GM15510 (cell line): ENCODE results near the gene RAB7B.

Source experiments
- POLR2A ChIP-seq: IDR thresholded peaks from 3 replicates; pipeline ENCODE4 v1.6.1; 2011; ENCODE audit warnings: borderline replicate concordance; ENCODE audit not compliant: insufficient read length; ENCODE audit errors: extremely low read depth

The RAB7B gene

DNA sequence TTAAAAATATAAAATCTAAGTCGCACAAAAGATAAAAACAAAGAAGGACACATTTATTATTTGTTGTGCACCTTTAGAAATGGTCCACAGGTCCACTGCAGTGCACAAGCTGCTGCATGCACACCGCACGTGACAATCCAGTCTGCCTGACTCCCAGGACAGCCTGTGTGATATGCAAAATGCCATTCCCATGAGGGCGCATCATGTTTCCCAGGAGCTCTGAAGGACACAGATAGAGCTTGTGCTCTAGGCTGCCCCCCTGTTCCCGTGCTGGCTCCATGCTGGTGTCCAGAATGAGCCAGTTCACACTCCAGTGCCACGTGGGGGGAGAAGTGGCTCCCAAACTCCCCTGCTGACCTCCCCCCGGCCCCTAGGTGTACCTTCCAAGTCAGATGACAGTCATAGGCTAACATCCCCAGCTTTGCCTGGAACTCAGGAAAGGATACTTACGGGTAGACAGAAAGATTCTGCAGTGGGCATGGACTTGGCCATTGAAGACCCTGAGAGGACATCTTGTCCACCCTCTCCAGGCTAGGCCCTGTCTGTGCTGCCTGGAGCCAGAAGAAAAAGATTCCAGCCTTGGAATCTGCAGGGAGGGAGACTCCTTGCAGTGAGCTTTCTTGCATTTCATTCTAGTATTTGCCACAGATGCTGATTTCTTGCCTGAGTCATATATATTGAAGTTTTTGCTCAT, 26.3 kb downstream of the RAB7B start:
- TF ChIP-seq POLR2A = no peak

DNA sequence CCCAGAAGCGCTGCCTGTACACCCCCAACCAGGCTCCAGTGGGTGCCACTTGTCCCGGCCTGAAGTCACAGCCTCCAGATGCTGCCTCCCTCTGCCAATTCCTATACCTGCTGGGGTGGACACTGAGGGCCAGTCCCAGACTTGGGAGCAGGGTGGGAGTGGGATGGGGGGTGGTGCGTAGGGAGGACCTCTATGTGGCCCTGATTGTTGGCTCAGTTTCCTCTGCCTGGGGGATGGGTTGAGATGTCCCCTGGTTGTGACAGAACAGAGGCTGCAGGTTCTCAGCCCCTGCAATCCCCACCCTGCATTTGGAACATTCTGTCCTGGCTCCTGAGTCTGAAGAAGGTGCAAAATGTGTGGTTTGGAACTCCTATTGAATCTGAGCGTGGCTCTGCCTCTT, 27.2 kb downstream of the RAB7B start:
- TF ChIP-seq POLR2A = no peak

DNA sequence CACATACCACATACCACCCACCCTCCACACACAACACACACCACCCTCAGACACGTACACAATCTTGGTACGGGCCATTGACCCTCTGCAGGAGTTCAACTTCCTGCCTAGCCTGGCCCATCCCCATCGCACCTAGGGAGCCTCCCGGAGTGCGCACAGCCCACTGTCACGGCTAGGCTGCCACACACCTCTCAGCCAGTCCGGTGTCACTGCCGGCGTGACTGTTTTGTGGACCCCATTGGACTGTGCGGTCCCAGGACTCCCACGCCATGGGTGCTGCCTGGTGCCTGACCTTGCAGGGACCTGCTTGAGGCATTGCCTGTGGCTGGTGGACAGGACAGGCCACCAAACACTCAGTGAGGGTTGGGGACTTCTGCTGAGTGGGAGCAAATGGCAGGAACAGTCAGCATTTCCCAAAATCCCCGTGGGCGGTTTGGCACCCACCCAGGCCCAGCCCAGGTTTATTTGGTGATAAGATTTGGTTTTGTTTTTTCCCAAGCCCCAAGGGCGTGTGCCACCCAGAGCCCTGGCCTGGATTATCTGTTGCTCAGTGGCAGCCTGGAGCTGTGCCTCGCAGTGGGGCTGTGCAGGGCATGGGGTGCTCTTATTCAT, 27.7 kb downstream of the RAB7B start:
- TF ChIP-seq POLR2A = no peak

DNA sequence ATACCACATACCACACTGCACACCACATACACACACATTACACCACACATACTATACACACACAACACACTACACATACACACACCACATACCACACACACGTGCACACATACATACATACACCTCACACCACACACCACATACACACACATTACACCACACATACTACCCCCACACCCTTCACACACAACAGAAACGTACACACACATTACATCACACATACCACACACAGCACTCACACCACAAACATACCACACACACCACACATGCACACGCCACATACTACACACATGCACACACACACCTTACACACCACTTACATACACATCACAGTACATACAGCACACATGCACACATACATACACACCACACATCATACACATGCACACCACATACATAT, 28.5 kb downstream of the RAB7B start:
- no peak for TF ChIP-seq POLR2A

DNA sequence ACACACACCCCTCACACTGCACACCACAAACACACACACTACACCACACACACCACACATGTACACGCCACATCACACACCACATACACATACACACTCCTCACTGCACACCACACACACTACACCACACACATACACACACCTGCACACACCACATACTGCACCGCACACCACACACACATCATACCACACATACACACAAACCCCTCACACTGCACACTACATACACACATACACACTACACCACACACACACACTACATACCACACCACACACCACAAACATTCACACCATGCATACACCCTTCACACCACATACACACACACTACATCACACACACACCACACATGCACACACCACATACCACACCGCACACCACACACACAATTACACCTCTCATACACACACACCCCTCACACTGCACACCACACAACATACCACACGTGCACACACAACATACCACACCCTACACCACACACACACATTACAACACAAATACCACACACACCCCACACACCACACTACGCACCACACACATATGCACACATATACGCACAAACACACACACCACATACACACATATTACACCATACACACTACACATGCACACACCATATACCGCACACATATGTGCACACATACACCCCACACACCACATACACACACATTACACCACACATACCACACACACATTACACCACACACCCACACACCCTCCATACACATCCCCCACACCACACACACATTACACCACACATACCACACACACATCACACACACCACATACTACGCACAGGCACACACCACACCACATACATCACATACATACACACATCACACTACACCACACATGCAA, 29.6 kb downstream of the RAB7B start:
- no peak for TF ChIP-seq POLR2A

DNA sequence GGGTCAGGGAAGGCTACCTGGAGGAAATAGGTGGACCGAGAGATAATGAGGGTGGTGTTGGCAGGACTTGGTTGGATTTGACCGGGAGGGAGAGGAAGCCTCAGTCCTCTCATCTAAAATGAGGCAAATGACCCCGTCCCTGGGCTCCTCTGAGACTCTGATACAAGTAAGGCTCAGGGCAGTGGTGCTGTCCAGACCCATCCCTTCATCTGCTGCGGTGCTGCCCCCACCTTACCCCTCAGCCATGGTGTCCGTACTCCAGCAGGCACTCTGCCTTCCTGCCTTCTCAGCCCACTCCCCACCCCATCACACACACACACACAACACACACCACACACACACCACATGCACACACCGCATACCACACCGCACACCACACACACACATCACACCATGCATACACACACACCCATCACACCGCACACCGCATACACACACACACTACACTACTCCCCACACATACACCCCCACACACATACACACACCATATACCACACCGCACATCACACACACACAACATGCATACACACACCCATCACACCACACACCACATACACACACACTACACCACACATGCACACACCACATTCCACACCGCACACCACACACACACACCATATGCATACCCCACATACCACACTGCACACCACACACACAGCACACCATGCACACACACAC, 30.6 kb downstream of the RAB7B start:
- no peak for TF ChIP-seq POLR2A

DNA sequence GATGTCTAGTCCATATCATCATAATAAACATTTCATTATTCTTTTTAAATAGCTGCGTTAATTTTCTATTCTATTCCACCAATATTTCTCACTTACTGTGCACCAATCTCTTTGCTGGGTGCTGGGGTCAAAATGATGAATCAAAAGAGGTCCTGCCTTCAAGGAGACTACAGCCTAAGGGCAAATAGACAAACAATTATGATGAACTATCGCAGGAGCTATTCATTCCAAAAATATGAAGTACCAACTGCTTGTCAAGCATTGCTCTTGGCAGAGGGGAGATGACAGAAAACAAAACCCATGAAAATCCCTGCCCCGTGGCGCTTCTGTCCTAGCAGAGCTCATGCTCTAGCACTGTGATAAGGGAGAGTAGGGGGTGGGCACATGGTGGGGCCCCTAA, 31.1 kb downstream of the RAB7B start:
- no peak for TF ChIP-seq POLR2A

DNA sequence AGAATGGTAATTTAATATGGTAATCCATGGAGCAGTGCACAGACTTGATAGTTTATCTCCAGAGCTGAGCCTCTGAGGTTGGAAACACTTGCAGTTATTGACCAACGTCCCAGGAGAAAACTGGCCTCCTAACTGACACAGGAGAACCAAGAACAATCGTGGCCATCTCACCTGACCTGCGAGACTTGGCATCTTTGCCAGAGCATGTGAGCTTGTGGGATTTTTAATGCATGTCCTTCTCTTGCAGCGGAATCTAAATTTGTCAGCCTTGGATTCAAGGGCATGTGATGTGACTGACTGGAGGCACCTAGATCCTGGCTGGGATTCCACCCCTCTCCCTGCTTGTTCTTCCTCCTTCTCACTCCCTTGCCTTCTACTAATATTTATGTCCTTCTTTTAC, 32.1 kb downstream of the RAB7B start:
- no peak for TF ChIP-seq POLR2A

DNA sequence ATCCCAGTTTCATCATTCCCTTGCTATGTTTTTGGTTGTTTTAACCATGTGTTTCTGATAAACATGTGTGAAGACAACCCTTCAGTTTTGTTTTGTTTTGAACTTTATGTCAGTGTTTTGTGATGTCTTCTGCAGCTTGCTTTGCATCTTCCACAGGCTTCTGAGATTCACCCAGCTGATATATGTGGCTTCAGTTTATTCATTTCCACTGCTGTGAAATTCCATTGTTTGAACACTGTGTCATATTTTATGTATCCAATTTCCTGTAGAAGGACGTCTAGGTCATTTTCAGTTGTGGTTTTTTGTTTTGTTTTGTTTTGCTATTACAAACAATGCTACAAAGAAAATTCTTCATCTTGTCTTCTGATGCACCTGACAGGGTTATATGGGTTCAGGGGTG, 32.7 kb downstream of the RAB7B start:
- no peak for TF ChIP-seq POLR2A

DNA sequence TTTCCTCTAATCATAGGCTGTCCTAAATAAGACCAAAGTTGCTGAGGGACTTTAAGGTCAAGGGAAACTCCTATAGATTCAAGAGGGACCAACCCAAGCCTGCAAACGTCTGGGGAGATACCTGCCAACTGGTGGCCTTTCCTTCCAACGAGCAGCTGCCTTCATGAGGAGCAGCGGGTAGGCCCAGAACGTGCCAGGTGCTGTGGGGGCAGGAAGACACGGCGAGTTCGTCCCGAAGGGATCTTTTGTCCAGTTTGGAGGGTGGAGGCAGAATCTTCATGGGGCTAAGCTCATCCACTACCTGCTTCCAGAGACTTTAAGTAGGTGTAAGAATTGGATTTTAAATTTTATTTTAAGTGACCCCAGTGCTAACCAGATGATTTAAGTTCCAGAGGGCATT, 34.0 kb downstream of the RAB7B start:
- TF ChIP-seq POLR2A = no peak

DNA sequence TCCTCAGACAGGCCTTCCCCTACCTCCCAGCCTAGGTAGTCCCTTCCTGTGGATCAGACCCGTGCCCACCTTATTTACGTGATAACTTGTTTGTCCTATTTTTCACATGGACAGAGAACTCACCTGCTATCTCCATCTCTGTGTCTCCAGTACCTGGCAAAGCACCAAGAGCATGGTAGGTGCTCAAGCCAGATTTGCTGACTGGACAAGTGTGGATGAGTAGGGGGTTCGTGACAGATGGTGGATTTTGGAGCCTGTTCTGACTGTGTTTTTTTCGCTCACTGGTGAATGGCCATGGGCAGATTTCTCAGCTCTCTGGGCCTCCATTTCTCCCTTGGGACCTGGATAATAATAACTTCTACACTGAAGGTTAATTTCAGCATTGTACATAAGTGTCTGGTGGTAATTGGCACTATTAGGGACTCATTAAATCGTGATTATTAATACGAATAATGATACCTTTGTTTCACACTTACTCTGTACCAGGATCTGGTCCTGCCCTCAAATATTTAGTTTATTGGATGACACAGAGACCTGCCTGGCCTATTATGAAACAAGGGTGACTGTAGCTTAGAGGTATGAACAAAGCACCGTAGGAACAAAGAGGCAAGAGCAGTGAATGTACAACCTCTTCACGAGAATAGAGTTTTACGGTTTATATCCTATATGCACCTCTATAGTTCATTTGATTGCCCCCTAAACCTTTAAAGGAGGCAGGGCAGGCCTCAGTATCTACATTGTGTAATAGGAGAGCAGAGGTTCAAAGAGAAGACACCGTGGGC, 35.5 kb downstream of the RAB7B start:
- no peak for TF ChIP-seq POLR2A

DNA sequence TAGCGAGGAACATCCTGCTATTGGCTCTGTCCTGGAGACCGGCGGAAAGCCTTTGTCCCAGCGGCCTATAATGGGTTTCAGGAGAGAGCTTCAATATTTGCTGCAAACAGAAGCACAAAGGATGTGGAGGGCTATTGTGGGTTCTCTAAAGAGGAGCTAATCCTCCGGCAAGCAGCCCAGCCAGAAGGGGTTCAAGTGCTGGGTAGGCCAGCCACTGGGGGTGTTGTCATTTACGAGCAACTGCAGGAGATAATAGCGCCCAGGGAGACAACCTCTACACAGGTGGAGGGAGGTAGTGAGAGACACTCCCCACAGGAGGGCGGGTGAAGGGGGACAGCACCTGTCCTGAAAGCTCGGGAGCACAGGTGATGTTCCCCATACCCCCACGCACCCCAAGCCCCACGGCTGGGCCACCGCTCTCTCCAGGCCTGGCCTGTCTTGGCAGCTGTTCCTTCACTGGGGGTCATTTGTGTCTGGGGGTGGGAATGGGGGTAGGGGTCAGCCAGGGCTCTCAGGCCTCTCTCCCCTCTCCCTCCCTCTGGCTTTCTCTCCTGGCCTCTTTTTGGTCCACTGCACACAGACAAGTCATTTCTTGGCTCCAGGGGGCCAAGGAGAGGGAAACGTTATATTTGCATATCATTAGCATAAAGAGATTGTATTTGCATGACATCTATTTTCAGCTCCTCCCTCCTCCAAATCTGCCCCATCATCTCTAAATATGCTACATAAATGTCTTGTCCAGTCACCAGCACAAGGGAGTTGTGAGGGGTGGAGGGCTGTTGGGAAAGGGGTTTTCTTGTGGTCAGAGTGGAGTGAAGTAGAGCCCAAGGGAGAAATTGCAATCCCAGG, 37.9 kb downstream of the RAB7B start:
- TF ChIP-seq POLR2A = no peak

DNA sequence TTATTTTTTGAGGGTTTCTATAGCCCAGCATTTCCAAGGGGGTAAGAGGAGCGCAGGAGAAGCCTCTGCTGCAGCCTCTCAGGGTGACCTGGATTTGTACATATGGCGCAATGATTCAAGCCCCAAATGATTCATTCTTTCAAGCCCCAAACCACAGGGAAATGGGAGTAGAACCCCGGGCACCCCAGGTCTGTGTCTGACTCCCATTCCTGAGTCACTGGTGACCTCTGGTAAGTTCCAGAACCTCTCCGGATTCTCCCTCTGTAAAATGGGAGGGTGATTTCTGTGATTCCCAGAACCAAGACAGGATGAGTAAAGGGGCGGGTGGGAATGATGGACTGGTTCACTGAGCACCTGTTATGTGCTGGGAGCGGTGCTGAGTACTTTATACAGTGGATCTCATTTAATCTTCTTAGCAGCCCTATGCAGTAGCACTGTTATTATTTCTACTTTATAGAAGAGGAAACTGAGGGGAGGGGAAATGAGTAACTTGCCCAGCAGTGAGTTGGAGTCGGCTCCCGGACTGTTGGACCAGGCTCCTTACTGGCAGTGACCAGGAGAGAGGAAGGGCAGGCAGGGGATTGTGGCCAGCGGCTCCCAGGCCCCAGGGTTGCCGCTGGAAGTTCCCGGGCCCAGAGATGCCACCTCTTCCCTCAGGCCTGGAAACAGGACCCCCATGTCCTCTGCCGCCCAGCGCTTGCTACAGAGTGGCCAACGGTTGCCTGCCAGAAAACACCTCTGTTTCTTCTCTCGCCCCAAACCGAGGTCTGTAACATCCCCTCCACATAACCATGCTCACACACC, 39.6 kb downstream of the RAB7B start:
- no peak for TF ChIP-seq POLR2A

DNA sequence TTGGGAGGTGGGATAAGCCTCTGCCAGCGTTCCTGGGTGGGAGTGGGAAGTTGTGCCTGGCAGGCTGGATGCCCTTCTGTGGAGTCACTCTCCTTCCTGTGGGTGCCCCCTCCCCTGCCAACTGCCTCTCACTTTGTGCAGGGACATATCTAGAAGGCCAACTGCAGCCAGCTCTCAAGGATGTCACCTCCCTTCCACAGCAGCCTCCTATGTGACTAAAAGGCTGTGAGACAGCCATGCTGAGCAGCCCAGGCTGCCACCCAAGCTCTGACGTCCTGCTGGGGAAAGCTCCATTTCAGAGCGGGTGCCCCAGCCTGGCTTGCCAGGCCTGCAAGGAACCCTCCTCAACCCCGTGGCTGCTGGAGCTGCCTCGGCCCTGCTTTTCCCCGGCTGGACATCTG, 40.4 kb downstream of the RAB7B start:
- TF ChIP-seq POLR2A = no peak
